ENCODE measurements around the gene GMPPB.
"Not testable (repeated sequence)": the region's sequence is repeated elsewhere in the genome, so short reads cannot be mapped to it uniquely, and the experiment has no call there.

DNA sequence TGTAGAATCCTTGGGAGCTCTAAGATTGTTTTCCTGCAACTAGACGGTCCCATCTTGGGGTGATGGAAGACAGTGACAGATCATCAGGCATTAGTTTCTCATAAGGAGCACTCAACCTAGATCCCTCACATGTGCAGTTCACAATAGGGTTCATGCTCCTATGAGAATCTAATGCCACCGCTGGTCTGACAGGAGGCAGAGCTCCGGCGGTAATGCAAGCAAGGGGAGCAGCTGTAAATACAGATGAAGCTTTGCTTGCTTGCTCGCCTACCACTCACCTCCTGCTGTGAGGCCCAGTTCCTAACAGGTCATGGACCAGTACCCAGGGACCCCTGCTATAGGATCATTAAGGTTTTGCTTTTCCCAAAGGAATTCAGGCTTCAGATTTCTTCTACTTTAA, 25.1 kb upstream of the GMPPB start:
- TF ChIP-seq, protein P1, sequence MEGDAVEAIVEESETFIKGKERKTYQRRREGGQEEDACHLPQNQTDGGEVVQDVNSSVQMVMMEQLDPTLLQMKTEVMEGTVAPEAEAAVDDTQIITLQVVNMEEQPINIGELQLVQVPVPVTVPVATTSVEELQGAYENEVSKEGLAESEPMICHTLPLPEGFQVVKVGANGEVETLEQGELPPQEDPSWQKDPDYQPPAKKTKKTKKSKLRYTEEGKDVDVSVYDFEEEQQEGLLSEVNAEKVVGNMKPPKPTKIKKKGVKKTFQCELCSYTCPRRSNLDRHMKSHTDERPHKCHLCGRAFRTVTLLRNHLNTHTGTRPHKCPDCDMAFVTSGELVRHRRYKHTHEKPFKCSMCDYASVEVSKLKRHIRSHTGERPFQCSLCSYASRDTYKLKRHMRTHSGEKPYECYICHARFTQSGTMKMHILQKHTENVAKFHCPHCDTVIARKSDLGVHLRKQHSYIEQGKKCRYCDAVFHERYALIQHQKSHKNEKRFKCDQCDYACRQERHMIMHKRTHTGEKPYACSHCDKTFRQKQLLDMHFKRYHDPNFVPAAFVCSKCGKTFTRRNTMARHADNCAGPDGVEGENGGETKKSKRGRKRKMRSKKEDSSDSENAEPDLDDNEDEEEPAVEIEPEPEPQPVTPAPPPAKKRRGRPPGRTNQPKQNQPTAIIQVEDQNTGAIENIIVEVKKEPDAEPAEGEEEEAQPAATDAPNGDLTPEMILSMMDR (IDR thresholded peaks at IDR 0.05), result not testable (repeated sequence)
- not testable (repeated sequence) for TF ChIP-seq ZNF317 (CRISPR knock-in tag; IDR thresholded peaks at IDR 0.05; ENCODE audit: borderline replicate concordance, low read depth); KAT7 (CRISPR knock-in tag; IDR thresholded peaks at IDR 0.05; ENCODE audit: borderline replicate concordance)

All from WTC11 (cell line).